ENCODE data around the gene TMEM185B.

DNA sequence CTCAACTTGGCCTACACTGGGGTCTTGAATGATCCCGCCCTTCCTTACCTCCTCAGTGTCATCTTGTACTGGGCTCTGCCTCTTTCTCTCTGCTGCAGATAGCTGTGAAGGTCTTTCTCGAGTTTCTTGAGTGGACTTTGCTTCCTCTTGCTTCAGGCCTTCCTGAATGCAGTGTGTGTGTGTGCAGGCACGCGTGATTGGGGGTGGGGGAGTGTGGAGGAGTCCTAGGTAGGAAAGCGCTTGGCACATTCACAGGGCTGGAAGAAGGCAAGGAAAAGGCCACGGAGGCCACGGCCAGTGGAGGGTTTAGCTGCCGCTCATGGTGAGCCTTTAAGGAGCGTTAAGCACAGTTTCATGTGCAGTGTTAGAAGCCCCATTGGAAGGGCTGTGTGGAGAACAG, 35.0 kb upstream of the TMEM185B start:
- TF ChIP-seq POLR2A (IDR thresholded peaks at IDR 0.05): no peak
- TF ChIP-seq, protein P1, sequence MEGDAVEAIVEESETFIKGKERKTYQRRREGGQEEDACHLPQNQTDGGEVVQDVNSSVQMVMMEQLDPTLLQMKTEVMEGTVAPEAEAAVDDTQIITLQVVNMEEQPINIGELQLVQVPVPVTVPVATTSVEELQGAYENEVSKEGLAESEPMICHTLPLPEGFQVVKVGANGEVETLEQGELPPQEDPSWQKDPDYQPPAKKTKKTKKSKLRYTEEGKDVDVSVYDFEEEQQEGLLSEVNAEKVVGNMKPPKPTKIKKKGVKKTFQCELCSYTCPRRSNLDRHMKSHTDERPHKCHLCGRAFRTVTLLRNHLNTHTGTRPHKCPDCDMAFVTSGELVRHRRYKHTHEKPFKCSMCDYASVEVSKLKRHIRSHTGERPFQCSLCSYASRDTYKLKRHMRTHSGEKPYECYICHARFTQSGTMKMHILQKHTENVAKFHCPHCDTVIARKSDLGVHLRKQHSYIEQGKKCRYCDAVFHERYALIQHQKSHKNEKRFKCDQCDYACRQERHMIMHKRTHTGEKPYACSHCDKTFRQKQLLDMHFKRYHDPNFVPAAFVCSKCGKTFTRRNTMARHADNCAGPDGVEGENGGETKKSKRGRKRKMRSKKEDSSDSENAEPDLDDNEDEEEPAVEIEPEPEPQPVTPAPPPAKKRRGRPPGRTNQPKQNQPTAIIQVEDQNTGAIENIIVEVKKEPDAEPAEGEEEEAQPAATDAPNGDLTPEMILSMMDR (IDR thresholded peaks at IDR 0.05 in 8 of 11, conservative IDR thresholded peaks at IDR 0.05 in 3 of 11): no peak
